ENCODE results near the gene FAM131A. TPM values are rescaled to one million over a fixed set of nuclear protein-coding genes. Genes with fewer than 3 reads are reported as not detected.

FAM131A gene
- total RNA-seq, 1 donor from 2014 or later = 51.4 TPM

GRCh38 chr3:184343200-184343876, 5.9 kb downstream of the FAM131A start:
- Mint-ChIP-seq H3K27me3 (ENCODE audit: unreplicated experiment) (peaks cover 8% of the 10 kb centered on the region), H3K4me3 (ENCODE audit: unreplicated experiment) (no peak overlapping the region), H3K36me3 (ENCODE audit: unreplicated experiment) (no peaks in the 10 kb centered on the region), H3K4me1 (ENCODE audit: low read depth, unreplicated experiment) (peaks cover 15% of the 10 kb centered on the region), H3K27ac (ENCODE audit: unreplicated experiment) (no peak overlapping the region), H3K9me3 (ENCODE audit: unreplicated experiment) (peaks cover 7% of the 10 kb centered on the region)
- TF ChIP-seq CTCF (IDR thresholded peaks at IDR 0.05; ENCODE audit: partially characterized antibody, unreplicated experiment) = no peak
- DNase-seq = no peak

DNA sequence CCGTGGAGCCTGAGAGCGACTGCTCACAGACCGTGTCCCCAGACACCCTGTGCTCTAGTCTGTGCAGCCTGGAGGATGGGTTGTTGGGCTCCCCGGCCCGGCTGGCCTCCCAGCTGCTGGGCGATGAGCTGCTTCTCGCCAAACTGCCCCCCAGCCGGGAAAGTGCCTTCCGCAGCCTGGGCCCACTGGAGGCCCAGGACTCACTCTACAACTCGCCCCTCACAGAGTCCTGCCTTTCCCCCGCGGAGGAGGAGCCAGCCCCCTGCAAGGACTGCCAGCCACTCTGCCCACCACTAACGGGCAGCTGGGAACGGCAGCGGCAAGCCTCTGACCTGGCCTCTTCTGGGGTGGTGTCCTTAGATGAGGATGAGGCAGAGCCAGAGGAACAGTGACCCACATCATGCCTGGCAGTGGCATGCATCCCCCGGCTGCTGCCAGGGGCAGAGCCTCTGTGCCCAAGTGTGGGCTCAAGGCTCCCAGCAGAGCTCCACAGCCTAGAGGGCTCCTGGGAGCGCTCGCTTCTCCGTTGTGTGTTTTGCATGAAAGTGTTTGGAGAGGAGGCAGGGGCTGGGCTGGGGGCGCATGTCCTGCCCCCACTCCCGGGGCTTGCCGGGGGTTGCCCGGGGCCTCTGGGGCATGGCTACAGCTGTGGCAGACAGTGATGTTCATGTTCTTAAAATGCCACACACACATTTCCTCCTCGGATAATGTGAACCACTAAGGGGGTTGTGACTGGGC, 7.3 kb downstream of the FAM131A start:
- no peak for DNase-seq
- TF ChIP-seq CTCF (IDR thresholded peaks at IDR 0.05; ENCODE audit: partially characterized antibody, unreplicated experiment) = no peak
- Mint-ChIP-seq H3K4me3 (ENCODE audit: unreplicated experiment) (no peak overlapping the region), H3K27me3 (ENCODE audit: unreplicated experiment) (peaks cover 6% of the 10 kb centered on the region), H3K27ac (ENCODE audit: unreplicated experiment) (no peak overlapping the region), H3K36me3 (ENCODE audit: unreplicated experiment) (no peaks in the 10 kb centered on the region), H3K4me1 (ENCODE audit: low read depth, unreplicated experiment) (peaks cover 10% of the 10 kb centered on the region), H3K9me3 (ENCODE audit: unreplicated experiment) (peaks cover 9% of the 10 kb centered on the region)

- Mint-ChIP-seq H3K4me1 (ENCODE audit: low read depth, unreplicated experiment) (peaks cover 10% of the 10 kb centered on the region), H3K27me3 (ENCODE audit: unreplicated experiment) (peaks cover 6% of the 10 kb centered on the region), H3K9me3 (ENCODE audit: unreplicated experiment) (peaks cover 11% of the 10 kb centered on the region), H3K4me3 (ENCODE audit: unreplicated experiment) (no peak overlapping the region), H3K27ac (ENCODE audit: unreplicated experiment) (no peak overlapping the region), H3K36me3 (ENCODE audit: unreplicated experiment) (no peaks in the 10 kb centered on the region)
- DNase-seq = no peak
- TF ChIP-seq CTCF (IDR thresholded peaks at IDR 0.05; ENCODE audit: partially characterized antibody, unreplicated experiment) = no peak
Measured at GRCh38 chr3:184345317-184346144, 8.1 kb downstream of the FAM131A start.

GRCh38 chr3:184346480-184347190, 9.2 kb downstream of the FAM131A start:
- H3K27ac Mint-ChIP-seq (ENCODE audit: unreplicated experiment) = peak overlapping the region; percentile 69
- no peak for TF ChIP-seq CTCF (IDR thresholded peaks at IDR 0.05; ENCODE audit: partially characterized antibody, unreplicated experiment)
- peaks cover 9% of the 10 kb centered on the region for H3K27me3 Mint-ChIP-seq (ENCODE audit: unreplicated experiment)
- H3K36me3 Mint-ChIP-seq (ENCODE audit: unreplicated experiment) = no peaks in the 10 kb centered on the region
- DNase-seq = no peak
- peaks cover 7% of the 10 kb centered on the region for H3K9me3 Mint-ChIP-seq (ENCODE audit: unreplicated experiment)
- H3K4me1 Mint-ChIP-seq (ENCODE audit: low read depth, unreplicated experiment) = peaks cover 13% of the 10 kb centered on the region
- H3K4me3 Mint-ChIP-seq (ENCODE audit: unreplicated experiment) = no peak overlapping the region

All from glutamatergic neuron (in vitro differentiated cells).